A549 (cell line): ENCODE data around the gene FAM219A. TPM values are rescaled to one million over a fixed set of nuclear protein-coding genes. Genes with fewer than 3 reads are reported as not detected.

ENCODE experiments used
- ATAC-seq, 2 experiments: fragments of 200-7000 bp in 1 of 2; fragments of >200 bp in 1 of 2; cut with Nextera tagmentation in 1 of 2; cut with Tn5 transposase in 1 of 2; 3 replicates each; pipeline versions ENCODE4 v1.8.0 to v1.9.1; 2018 to 2020; ENCODE audit warnings: mild to moderate bottlenecking in 1 of 2, moderate library complexity in 1 of 2
- CTCF ChIA-PET: fragments of 300-600 bp; sonication (Branson Sonifier 250); formaldehyde crosslinking; extraction: SDS; loops from one replicate; lab custom pipeline; 2021; ENCODE audit warnings: antibody characterized with exemption, inconsistent platforms; lab: Yijun Ruan, JAX
- POLR2A ChIA-PET: fragments of 350-600 bp; formaldehyde crosslinking; extraction: SDS; loops from one replicate; lab custom pipeline; 2021; ENCODE audit warnings: antibody characterized with exemption, inconsistent platforms; lab: Yijun Ruan, JAX
- DNase-seq, 2 experiments: peaks; one replicate each; pipeline versions ENCODE4 v3.0.0 to v3.0.0-alpha.2; 2011 to 2016; ENCODE audit warnings: low read depth in 1 of 2, low spot score in 1 of 2
- FAIRE-seq: peaks from 2 replicates; lab custom pipeline; 2011; peaks lifted over from hg19 to GRCh38; lab: Jason Lieb, UNC
- H3K27ac ChIP-seq, 2 experiments: fragments of >200 bp; sonication (Bioruptor Twin); formaldehyde crosslinking; 3 replicates each; pipeline ENCODE4 v1.5.1; 2016 to 2017
- H3K4me1 ChIP-seq: fragments of >200 bp; sonication (Bioruptor Twin); formaldehyde crosslinking; 3 replicates; pipeline ENCODE4 v1.6.1; 2016
- H3K4me2 ChIP-seq: fragments of >200 bp; sonication (Bioruptor Twin); formaldehyde crosslinking; 3 replicates; pipeline ENCODE4 v1.6.1; 2016
- H3K4me3 ChIP-seq: fragments of >200 bp; sonication (Bioruptor Twin); formaldehyde crosslinking; 3 replicates; pipeline ENCODE4 v1.5.1; 2016
- H3K9me3 ChIP-seq: fragments of >200 bp; sonication (Bioruptor Twin); formaldehyde crosslinking; 3 replicates; pipeline ENCODE4 v1.6.1; 2016
- CBX8 ChIP-seq: fragments of 200-600 bp; sonication (generic); IDR thresholded peaks from 2 replicates; pipeline ENCODE4 v1.6.1; 2016
- CTCF ChIP-seq: fragments of >200 bp; sonication (Bioruptor Twin); formaldehyde crosslinking; IDR thresholded peaks from 3 replicates; pipeline ENCODE4 v1.5.1; 2016
- E2F6 ChIP-seq: IDR thresholded peaks from 2 replicates; pipeline ENCODE4 v1.6.1; 2012; ENCODE audit warnings: low read depth, borderline replicate concordance
- FOSL2 ChIP-seq, 2 experiments: fragments of 450-650 bp in 1 of 2; fragments of >200 bp in 1 of 2; sonication (Bioruptor Twin) in 1 of 2; formaldehyde crosslinking; IDR thresholded peaks; 2 replicates each; pipeline versions ENCODE4 v1.5.0 to v1.6.1; 2016 to 2020; ENCODE audit warnings: mild to moderate bottlenecking in 1 of 2, moderate library complexity in 1 of 2
- FOXS1 ChIP-seq: fragments of 250-450 bp; sonication (Bioruptor Pico); IDR thresholded peaks from 2 replicates; pipeline ENCODE4 v1.5.0; 2020; ENCODE audit warnings: mild to moderate bottlenecking, moderate library complexity
- HEYL ChIP-seq: fragments of 250-450 bp; sonication (Bioruptor Pico); IDR thresholded peaks from 2 replicates; pipeline ENCODE4 v1.8.0; 2021; ENCODE audit warnings: mild to moderate bottlenecking, moderate library complexity
- HMGXB4 ChIP-seq: fragments of 250-450 bp; sonication (Bioruptor Pico); IDR thresholded peaks from 2 replicates; pipeline ENCODE4 v1.5.0; 2021; ENCODE audit warnings: mild to moderate bottlenecking, moderate library complexity, borderline replicate concordance
- HOXA7 ChIP-seq: fragments of 250-450 bp; sonication (Bioruptor Pico); IDR thresholded peaks from 2 replicates; pipeline ENCODE4 v1.5.0; 2020; ENCODE audit warnings: mild to moderate bottlenecking, moderate library complexity
- JUNB ChIP-seq: fragments of >200 bp; sonication (Bioruptor Twin); formaldehyde crosslinking; IDR thresholded peaks from 2 replicates; pipeline ENCODE4 v1.6.1; 2016
- KDM5A ChIP-seq: fragments of 200-600 bp; sonication (generic); IDR thresholded peaks from 2 replicates; pipeline ENCODE4 v1.6.1; 2016; ENCODE audit warnings: antibody characterized with exemption, mild to moderate bottlenecking
- MAZ ChIP-seq: fragments of 150-350 bp; IDR thresholded peaks from 2 replicates; pipeline ENCODE4 v1.6.1; 2014; ENCODE audit warnings: antibody characterized with exemption, low read depth, low read length, borderline replicate concordance
- MYC ChIP-seq: IDR thresholded peaks from 2 replicates; pipeline ENCODE4 v1.6.1; 2012; ENCODE audit warnings: mild to moderate bottlenecking, inconsistent platforms, low read length, improper control_type of control experiment, borderline replicate concordance
- RAD21 ChIP-seq, 2 experiments: fragments of >200 bp in 1 of 2; sonication (Bioruptor Twin) in 1 of 2; formaldehyde crosslinking in 1 of 2; IDR thresholded peaks in 1 of 2; conservative IDR thresholded peaks in 1 of 2; 2 replicates in 1 of 2; 3 replicates in 1 of 2; pipeline ENCODE4 v1.6.1; 2012 to 2018; ENCODE audit warnings: inconsistent platforms in 1 of 2
- SMC3 ChIP-seq: fragments of >200 bp; sonication (Bioruptor Twin); formaldehyde crosslinking; IDR thresholded peaks from 3 replicates; pipeline ENCODE4 v1.6.1; 2018; ENCODE audit warnings: inconsistent platforms
- TP53 ChIP-seq: fragments of 250-450 bp; sonication (Bioruptor Pico); IDR thresholded peaks from 2 replicates; pipeline ENCODE4 v1.5.0; 2021; ENCODE audit warnings: mild to moderate bottlenecking, moderate library complexity
- ZFP36 ChIP-seq: fragments of 450-650 bp; IDR thresholded peaks from 2 replicates; pipeline ENCODE4 v1.6.1; 2014; ENCODE audit warnings: borderline replicate concordance; ENCODE audit not compliant: partially characterized antibody
- WGBS: methylation state at CpG from one replicate; pipeline ENCODE4 v1.1.6; 2017; ENCODE audit errors: missing lambda C conversion rate; 5-methylcytosine and 5-hydroxymethylcytosine counted together
- polyA plus RNA-seq, 4 experiments: library from polyadenylated mRNA; depleted of rRNA in 3 of 4; stranded (reverse); fragments of >200 nt; fragmentation: RNase III in 1 of 4; extraction: RNeasy Plus Mini Kit Qiagen cat#74134 plus additional on column Dnase treatment in 1 of 4; gene quantifications; 2 replicates in 3 of 4; 3 replicates in 1 of 4; pipeline ENCODE4 v1.2.3, GENCODE V29; 2011 to 2017
- TF ChIP-seq, protein P1 (sequence below): fragments of 150-350 bp; IDR thresholded peaks from 2 replicates; pipeline ENCODE4 v1.6.1; 2014; ENCODE audit warnings: low read depth, mild to moderate bottlenecking, low read length
- TF ChIP-seq, protein P2 (sequence below): fragments of >200 bp; sonication (Bioruptor Twin); formaldehyde crosslinking; IDR thresholded peaks from 2 replicates; pipeline ENCODE4 v1.6.1; 2016

Gene FAM219A
- polyA plus RNA-seq, 2 of the 4 experiments (the other 2 are of a cell fraction), result 8.1 to 15.3 TPM

GRCh38 chr9:34380034-34380510, 78.3 kb downstream of the FAM219A start:
- POLR2A ChIA-PET, result interaction anchor here (0.6 to 0.7 kb wide), 5 partner anchors 24 to 450 kb away, joined by 3 to 5 read pairs (median 3); no protein-coding TSS in a partner anchor
- peaks cover 23% of the 10 kb centered on the region for H3K4me1 ChIP-seq
- no peak for ATAC-seq

GRCh38 chr9:34379334-34380033, 78.9 kb downstream of the FAM219A start:
- FAIRE-seq (peak; percentile 76), ATAC-seq (peak; percentile 22 to 67)
- CTCF ChIA-PET, result interaction anchor here (0.5 to 19.7 kb wide), 31 partner anchors 8 to 552 kb away, joined by 3 to 417 read pairs (median 4); a partner anchor contains a TSS

More at GRCh38 chr9:34380034-34380510, 78.3 kb downstream of the FAM219A start:
- H3K4me3 ChIP-seq, result peak overlapping the region; percentile 52; the same call in 2 of the 3 replicates
- H3K4me2 ChIP-seq, result peak overlapping the region; percentile 92
- peak overlapping the region; percentile 66 to 78; a peak in 5 of 6 replicates for H3K27ac ChIP-seq
- no peaks in the 10 kb centered on the region for H3K9me3 ChIP-seq
- no peak for FAIRE-seq
- CTCF ChIA-PET, result interaction anchor here (0.8 to 19.7 kb wide), 13 partner anchors 13 to 455 kb away, joined by 3 to 417 read pairs (median 4); no protein-coding TSS in a partner anchor
- WGBS, result 85% methylated on average over 23 of the region's 24 CpGs
- TF ChIP-seq MAZ, result no peak
- no peak for TF ChIP-seq JUNB
- no peak for TF ChIP-seq HEYL (CRISPR knock-in tag)
- TF ChIP-seq HOXA7 (CRISPR knock-in tag), result no peak
- TF ChIP-seq HMGXB4 (CRISPR knock-in tag), result no peak
- TF ChIP-seq, protein P1, sequence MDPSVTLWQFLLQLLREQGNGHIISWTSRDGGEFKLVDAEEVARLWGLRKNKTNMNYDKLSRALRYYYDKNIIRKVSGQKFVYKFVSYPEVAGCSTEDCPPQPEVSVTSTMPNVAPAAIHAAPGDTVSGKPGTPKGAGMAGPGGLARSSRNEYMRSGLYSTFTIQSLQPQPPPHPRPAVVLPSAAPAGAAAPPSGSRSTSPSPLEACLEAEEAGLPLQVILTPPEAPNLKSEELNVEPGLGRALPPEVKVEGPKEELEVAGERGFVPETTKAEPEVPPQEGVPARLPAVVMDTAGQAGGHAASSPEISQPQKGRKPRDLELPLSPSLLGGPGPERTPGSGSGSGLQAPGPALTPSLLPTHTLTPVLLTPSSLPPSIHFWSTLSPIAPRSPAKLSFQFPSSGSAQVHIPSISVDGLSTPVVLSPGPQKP, result no peak
- no peak for DNase-seq

More at GRCh38 chr9:34379334-34380033, 78.9 kb downstream of the FAM219A start:
- Histone ChIP-seq H3K4me2 (peak overlapping the region; percentile 92), H3K9me3 (no peaks in the 10 kb centered on the region), H3K4me1 (peaks cover 29% of the 10 kb centered on the region), H3K27ac (peak overlapping the region; percentile 50 to 54; a peak in 5 of 6 replicates), H3K4me3 (peak overlapping the region; percentile 39)
- DNase-seq, result peak; percentile 89 to 98
- TF ChIP-seq SMC3 (peak; percentile 77), E2F6 (no peak), KDM5A (no peak), MYC (no peak), CBX8 (no peak), RAD21 (conservative IDR thresholded peaks at IDR 0.05 in 1 of 2, IDR thresholded peaks at IDR 0.05 in 1 of 2) (peak; percentile 84 to 87), CTCF (peak; percentile 95), FOXS1 (CRISPR knock-in tag) (no peak), TP53 (CRISPR knock-in tag) (no peak), ZFP36 (no peak), FOSL2 (IDR thresholded peaks at IDR 0.05) (no peak), FOSL2 (CRISPR knock-in tag; IDR thresholded peaks at IDR 0.05) (no peak)
- TF ChIP-seq, protein P2, sequence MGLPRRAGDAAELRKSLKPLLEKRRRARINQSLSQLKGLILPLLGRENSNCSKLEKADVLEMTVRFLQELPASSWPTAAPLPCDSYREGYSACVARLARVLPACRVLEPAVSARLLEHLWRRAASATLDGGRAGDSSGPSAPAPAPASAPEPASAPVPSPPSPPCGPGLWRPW, result no peak
- POLR2A ChIA-PET, result no interaction called here
- WGBS, result 24% methylated on average over 31 of the region's 35 CpGs
